Measurements from ENCODE around the gene HLA-A. TPM values are rescaled to one million over a fixed set of nuclear protein-coding genes. Genes with fewer than 3 reads are reported as not detected.

The HLA-A gene
- total and polyA plus RNA-seq, 9 of the 15 experiments (the other 6 are each of a cell fraction or from before 2014, with no cell fraction given), result 0.46 to 3.3 TPM; not detected in 7

DNA sequence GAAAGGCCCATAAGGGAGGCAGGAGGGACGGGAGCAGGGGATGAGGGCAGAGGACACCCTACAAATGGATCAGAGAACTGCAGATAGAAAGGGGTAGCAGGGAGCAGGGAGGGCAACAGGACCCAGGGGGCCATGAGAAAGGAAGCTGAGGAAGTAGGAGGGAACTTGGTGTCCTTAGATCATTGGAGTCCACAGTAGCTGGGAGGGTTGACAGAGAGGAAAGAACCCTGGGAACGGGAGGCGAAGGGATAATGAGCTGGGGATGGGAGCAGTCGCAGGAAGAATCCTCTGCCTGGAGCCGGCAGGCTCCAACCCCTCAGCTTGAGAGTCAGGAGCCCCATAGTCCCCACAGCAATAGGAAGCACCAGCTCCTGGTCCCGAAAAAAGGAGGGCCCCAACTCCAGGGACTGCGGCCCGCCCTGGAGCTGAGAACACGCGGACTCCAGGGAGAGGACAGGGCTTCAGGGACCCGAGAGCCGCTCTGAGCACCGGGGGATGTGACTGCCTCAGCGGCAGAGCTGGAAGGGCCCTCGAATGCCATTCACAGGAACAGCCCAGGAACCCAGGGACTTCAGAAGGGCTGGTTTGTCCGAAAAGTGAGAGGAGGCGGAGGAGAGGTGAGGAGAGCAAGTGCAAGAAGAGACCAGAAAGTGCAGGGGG is 32.7 kb downstream of the HLA-A start:
- BruUV-seq (replicated peaks), result no TSS peak
- FAIRE-seq (no peak), ATAC-seq (no peak), DNase-seq (ENCODE audit: extremely low read depth in 1 of 4, low spot score in 3 of 4) (no peak)
- ChIA-PET CTCF (ENCODE audit: low intra/inter-chr PET ratio) (no interaction called here), POLR2A (interaction anchor here (0.6 to 5.4 kb wide), 3 partner anchors 9 to 405 kb away, joined by 3 to 52 read pairs (median 3); no protein-coding TSS in a partner anchor)
- H2AFZ ChIP-seq (ENCODE audit: low read depth, low read length), result no peak overlapping the region
- H3K27me3 ChIP-seq (ENCODE audit: control insufficient read depth in 2 of 2, insufficient read depth in 2 of 2, low read length in 2 of 2), result no peaks in the 10 kb centered on the region
- H3K79me2 ChIP-seq (ENCODE audit: control insufficient read depth, insufficient read depth, low read length), result no peaks in the 10 kb centered on the region
- TF ChIP-seq ZNF175 (CRISPR knock-in tag; IDR thresholded peaks at IDR 0.05; ENCODE audit: low read depth) (no peak), ZNF76 (CRISPR knock-in tag; IDR thresholded peaks at IDR 0.05; ENCODE audit: borderline replicate concordance) (no peak), TCF3 (CRISPR knock-in tag; IDR thresholded peaks at IDR 0.05) (no peak), SNRNP70 (optimal IDR thresholded peaks at IDR 0.05; ENCODE audit: low read depth, low read length) (no peak), BHLHE40 (IDR thresholded peaks at IDR 0.05; ENCODE audit: low read length) (no peak), KLF10 (CRISPR knock-in tag; IDR thresholded peaks at IDR 0.05) (no peak), POU5F1 (IDR thresholded peaks at IDR 0.05; ENCODE audit: borderline replicate concordance, low read depth, low read length, partially characterized antibody) (no peak), NCOA6 (IDR thresholded peaks at IDR 0.05) (no peak)
- WGBS (ENCODE audit: insufficient coverage, low coverage, missing lambda C conversion rate), result 71% methylated on average over 13 of the region's 17 CpGs
- H3K9me1 ChIP-seq (ENCODE audit: control insufficient read depth, insufficient read depth, low read length), result no peaks in the 10 kb centered on the region
- H3K4me2 ChIP-seq (ENCODE audit: insufficient read depth, low read length), result no peak overlapping the region
- no peak overlapping the region for H3K27ac ChIP-seq (ENCODE audit: extremely low read depth, low read depth, low read length)
- H3K4me1 ChIP-seq (replicated peaks in 1 of 2; ENCODE audit: control insufficient read depth in 2 of 2, insufficient read depth in 2 of 2, low read length in 2 of 2), result peaks cover 10 to 29% of the 10 kb centered on the region in 2 experiments; a peak in 3 of 5 replicates
- no peak overlapping the region for H3K4me3 ChIP-seq
- H3K9ac ChIP-seq (ENCODE audit: insufficient read depth in 1 of 2, low read depth in 2 of 2, low read length in 2 of 2), result peak overlapping the region in 1 of 2 experiments; percentile 19; a peak in 1 of 4 replicates
- intact Hi-C loops (cut with micrococcal nuclease) (no loop called here), in situ Hi-C loops (cut with MboI) (no loop called here)
- H4K20me1 ChIP-seq (replicated peaks; ENCODE audit: control insufficient read depth, insufficient read depth, low read length), result no peaks in the 10 kb centered on the region
- no peaks in the 10 kb centered on the region for H3K9me3 ChIP-seq (replicated peaks; ENCODE audit: control insufficient read depth, insufficient read depth, low read depth, low read length)
- no peaks in the 10 kb centered on the region; the same call in 2 of the 3 replicates for H3K36me3 ChIP-seq (ENCODE audit: control insufficient read depth, insufficient read depth, low read length)
